Endodermal cell (in vitro differentiated cells): ENCODE measurements around the gene TPRA1. TPM values are rescaled to one million over a fixed set of nuclear protein-coding genes. Genes with fewer than 3 reads are reported as not detected.

Experiments used
- DNase-seq: peaks from one replicate; pipeline ENCODE4 v3.0.0-alpha.2; 2017
- H3K27ac ChIP-seq: 2 replicates; pipeline ENCODE4 v1.5.1; 2013; ENCODE audit warnings: mild to moderate bottlenecking, low read depth, low read length, moderate library complexity
- H3K27me3 ChIP-seq: 2 replicates; pipeline ENCODE4 v1.6.1; 2013; ENCODE audit warnings: mild to moderate bottlenecking, low read length, moderate library complexity; ENCODE audit not compliant: insufficient read depth, control insufficient read depth, poor library complexity, severe bottlenecking
- H3K36me3 ChIP-seq: 2 replicates; pipeline ENCODE4 v1.7.0; 2013; ENCODE audit warnings: mild to moderate bottlenecking, low read length, moderate library complexity; ENCODE audit not compliant: control insufficient read depth, insufficient read depth
- H3K4me1 ChIP-seq: one replicate; pipeline ENCODE4 v1.7.0; 2013; ENCODE audit warnings: low read length; ENCODE audit not compliant: control insufficient read depth, insufficient read depth
- H3K4me3 ChIP-seq: 2 replicates; pipeline ENCODE4 v1.5.1; 2013; ENCODE audit warnings: mild to moderate bottlenecking, low read length, moderate library complexity
- H3K9ac ChIP-seq: 2 replicates; pipeline ENCODE4 v1.6.1; 2013; ENCODE audit warnings: mild to moderate bottlenecking, low read length, moderate library complexity; ENCODE audit not compliant: poor library complexity, severe bottlenecking; ENCODE audit errors: extremely low read depth
- H3K9me3 ChIP-seq: 2 replicates; pipeline ENCODE4 v1.6.1; 2013; ENCODE audit warnings: mild to moderate bottlenecking, low read length, moderate library complexity; ENCODE audit not compliant: control insufficient read depth
- H3K27ac Mint-ChIP-seq: 2 replicates; pipeline ENCODE4 v1.8.0; 2020; ENCODE audit warnings: mixed read lengths
- H3K27me3 Mint-ChIP-seq: 2 replicates; pipeline ENCODE4 v1.8.0; 2021; ENCODE audit warnings: mild to moderate bottlenecking, mixed read lengths; ENCODE audit not compliant: insufficient read depth
- H3K36me3 Mint-ChIP-seq: 2 replicates; pipeline ENCODE4 v1.8.0; 2020; ENCODE audit warnings: low read depth, mixed read lengths
- H3K4me1 Mint-ChIP-seq: 2 replicates; pipeline ENCODE4 v1.8.0; 2020; ENCODE audit warnings: mixed read lengths
- H3K4me3 Mint-ChIP-seq: 2 replicates; pipeline ENCODE4 v1.8.0; 2020; ENCODE audit warnings: mild to moderate bottlenecking, moderate library complexity, mixed read lengths
- H3K9me3 Mint-ChIP-seq: 2 replicates; pipeline ENCODE4 v1.8.0; 2020; ENCODE audit warnings: mild to moderate bottlenecking, mixed read lengths
- CTCF ChIP-seq: fragments of 200-600 bp; sonication (generic); conservative IDR thresholded peaks from 2 replicates; pipeline ENCODE4 v1.5.0; 2021; ENCODE audit warnings: antibody characterized with exemption, mild to moderate bottlenecking
- WGBS, 2 experiments: methylation state at CpG; one replicate each; pipeline versions ENCODE4 v1.1.5 to v1.1.7; 2013; ENCODE audit warnings: missing lambda C conversion rate in 2 of 2, mixed read lengths in 1 of 2; ENCODE audit not compliant: insufficient coverage in 1 of 2, insufficient read length in 1 of 2; 5-methylcytosine and 5-hydroxymethylcytosine counted together
- total RNA-seq, 2 donors: library from RNA; stranded (reverse); fragmentation: NEBNext Ultra II Directional in 1 of 2; extraction: Animal tissue kit (Norgen Biotek cat#: 25700) in 1 of 2; gene quantifications; 2 replicates in 1 of 2; 3 replicates in 1 of 2; pipeline ENCODE4 v1.2.1, GENCODE V29; 2021

The TPRA1 gene
- total RNA-seq, 2 donors from 2014 or later: 22.9 TPM

- no peak overlapping the region for H3K27ac ChIP-seq
- Mint-ChIP-seq H3K4me3 (no peak overlapping the region), H3K36me3 (peaks cover 87% of the 10 kb centered on the region), H3K27ac (no peak overlapping the region), H3K9me3 (no peaks in the 10 kb centered on the region), H3K27me3 (no peaks in the 10 kb centered on the region), H3K4me1 (no peaks in the 10 kb centered on the region)
- H3K27me3 ChIP-seq: no peaks in the 10 kb centered on the region
- no peaks in the 10 kb centered on the region for H3K9me3 ChIP-seq
- TF ChIP-seq CTCF: no peak
- H3K4me1 ChIP-seq: no peaks in the 10 kb centered on the region
- H3K4me3 ChIP-seq: no peak overlapping the region
- no peak for DNase-seq
- H3K36me3 ChIP-seq: peaks cover 81% of the 10 kb centered on the region
- H3K9ac ChIP-seq: no peak overlapping the region
These were observed 22.9 kb upstream of the TPRA1 start for GRCh38 chr3:127613406-127613805.

- no peak overlapping the region for H3K9ac ChIP-seq
- H3K9me3 ChIP-seq: no peaks in the 10 kb centered on the region
- WGBS, 2 experiments: 82 to 94% methylated on average over 2 to 6 of the region's 6 CpGs
- DNase-seq: no peak
- TF ChIP-seq CTCF: no peak
- Mint-ChIP-seq H3K27me3 (no peaks in the 10 kb centered on the region), H3K36me3 (peaks cover 87% of the 10 kb centered on the region), H3K4me1 (no peaks in the 10 kb centered on the region), H3K4me3 (no peak overlapping the region), H3K27ac (no peak overlapping the region), H3K9me3 (no peaks in the 10 kb centered on the region)
- H3K36me3 ChIP-seq: peaks cover 81% of the 10 kb centered on the region
- no peaks in the 10 kb centered on the region for H3K4me1 ChIP-seq
- H3K4me3 ChIP-seq: no peak overlapping the region
- H3K27me3 ChIP-seq: no peaks in the 10 kb centered on the region
- H3K27ac ChIP-seq: no peak overlapping the region
These were observed 22.4 kb upstream of the TPRA1 start for GRCh38 chr3:127612966-127613365.

- Mint-ChIP-seq H3K4me1 (no peaks in the 10 kb centered on the region), H3K4me3 (no peak overlapping the region), H3K36me3 (peaks cover 89% of the 10 kb centered on the region), H3K27me3 (no peaks in the 10 kb centered on the region), H3K27ac (no peak overlapping the region), H3K9me3 (no peaks in the 10 kb centered on the region)
- Histone ChIP-seq H3K9me3 (no peaks in the 10 kb centered on the region), H3K9ac (no peak overlapping the region), H3K4me3 (no peak overlapping the region), H3K4me1 (no peaks in the 10 kb centered on the region), H3K36me3 (peaks cover 88% of the 10 kb centered on the region), H3K27me3 (no peaks in the 10 kb centered on the region), H3K27ac (no peak overlapping the region)
- no peak for DNase-seq
- TF ChIP-seq CTCF: no peak
- WGBS, 2 experiments: 94% methylated on average over 2 to 8 of the region's 8 CpGs
These were observed 20.7 kb upstream of the TPRA1 start for GRCh38 chr3:127611251-127611650.
